DMS114 treated with DMSO at 0.1 percent for 48 hours (cell line): ENCODE data around the gene DCHS2.

Source experiments
- DNase-seq: peaks from one replicate; lab custom pipeline; 2025; ENCODE audit not compliant: unreplicated experiment; lab: John Stamatoyannopoulos, UW

The DCHS2 gene

DNA sequence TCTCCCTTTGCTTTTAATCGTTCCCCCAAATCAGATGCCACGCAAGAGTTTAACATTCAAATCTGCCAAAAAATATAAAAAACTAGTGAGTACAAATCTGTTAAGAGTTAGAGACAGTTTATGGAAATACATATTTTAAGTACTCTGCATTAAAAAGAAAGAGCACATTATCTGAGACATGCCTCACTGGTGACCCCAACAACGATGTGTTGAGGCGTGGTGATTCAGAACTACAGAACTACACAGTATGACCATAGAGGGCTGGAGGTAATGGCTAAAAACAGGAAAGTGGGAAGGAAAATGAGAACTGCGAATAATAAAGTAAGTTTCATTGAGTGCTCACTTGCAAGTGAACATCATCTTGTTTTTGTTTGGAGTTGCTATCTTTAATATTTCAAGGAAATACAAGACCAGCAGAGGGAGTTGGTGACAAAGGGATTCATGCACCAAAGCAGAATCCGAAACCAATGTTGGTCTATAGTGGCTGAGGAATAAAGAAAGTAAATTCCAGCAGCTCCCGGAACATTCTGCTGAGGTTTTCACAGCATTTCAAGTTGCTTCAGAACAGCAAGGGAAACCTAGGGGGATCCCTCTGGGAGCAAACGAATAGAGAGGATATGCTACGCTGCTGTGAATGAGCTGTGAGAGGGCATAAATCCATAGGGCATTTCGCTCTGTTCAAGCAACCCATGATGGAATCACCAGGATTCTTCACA is 92.2 kb downstream of the DCHS2 start:
- DNase-seq: peak; percentile 62

DNA sequence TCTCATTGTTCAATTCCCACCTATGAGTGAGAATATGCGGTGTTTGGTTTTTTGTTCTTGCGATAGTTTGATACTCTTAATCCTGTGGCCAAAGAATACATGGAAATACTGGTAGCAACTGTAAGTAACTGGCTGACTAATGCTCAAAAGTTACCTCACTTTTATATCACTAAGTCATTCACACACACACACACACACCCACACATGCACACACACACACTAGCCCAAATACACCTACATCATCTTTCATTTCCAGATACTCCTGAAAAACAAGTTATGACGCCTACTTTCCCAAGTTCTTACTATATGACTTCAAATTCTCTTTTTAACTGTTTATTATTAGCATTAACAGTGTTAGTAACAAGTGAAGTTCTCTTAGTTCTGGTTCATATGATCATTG is 101.3 kb downstream of the DCHS2 start:
- no peak for DNase-seq

DNA sequence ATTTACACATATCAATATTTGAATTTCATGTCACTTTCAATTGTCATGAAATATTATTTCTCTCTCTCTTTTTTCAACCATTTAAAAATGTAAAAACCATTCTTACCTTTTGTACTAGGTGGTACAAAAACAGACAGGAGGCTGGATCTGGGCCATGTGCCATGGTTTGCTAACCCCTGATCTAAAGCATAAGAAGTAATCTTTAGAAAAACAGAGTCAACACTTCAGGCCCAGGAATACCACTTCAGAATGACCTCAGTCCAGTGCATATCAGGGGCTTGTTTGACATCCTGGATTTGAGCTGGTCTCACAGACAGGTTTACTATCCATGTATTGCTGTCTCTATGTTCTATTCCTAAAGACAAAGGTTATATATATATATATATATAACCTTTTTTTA is 102.5 kb downstream of the DCHS2 start:
- no peak for DNase-seq

DNA sequence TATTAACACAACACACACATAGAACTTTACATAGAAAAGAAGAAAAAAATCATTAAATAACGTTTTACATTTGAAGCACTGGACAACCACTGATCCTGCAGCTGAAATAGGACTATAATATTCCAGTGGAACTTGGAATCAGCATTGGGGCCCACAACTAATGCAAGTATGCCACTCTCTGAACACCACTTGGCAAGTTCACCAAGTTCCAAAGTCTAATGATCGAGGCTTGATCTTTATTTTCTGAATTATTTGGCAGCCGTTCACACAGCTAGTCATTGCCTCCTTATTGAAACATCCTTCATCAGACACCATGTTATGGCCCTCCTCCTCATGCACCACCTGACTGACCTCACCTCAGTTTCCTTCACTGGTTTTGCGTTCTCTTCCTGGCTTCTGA is 107.6 kb downstream of the DCHS2 start:
- no peak for DNase-seq

DNA sequence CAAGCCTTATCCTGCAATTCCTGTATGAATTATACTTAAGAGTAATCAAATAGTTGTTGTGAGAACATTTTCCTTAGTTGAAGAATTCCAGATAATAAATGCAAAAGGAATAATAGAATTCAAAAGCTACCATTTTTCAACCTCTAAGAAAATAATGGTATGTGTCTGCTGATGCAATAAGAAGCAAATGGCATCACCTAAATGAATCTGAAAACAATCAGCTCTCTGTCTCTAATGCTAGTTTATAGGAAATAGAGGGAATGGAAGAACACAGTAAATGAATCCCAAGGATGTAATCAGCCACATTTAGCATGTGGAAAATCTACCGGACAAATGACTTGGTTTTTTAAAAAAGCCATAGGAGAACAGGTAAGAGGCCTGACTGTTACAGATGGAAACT is 115.1 kb downstream of the DCHS2 start:
- no peak for DNase-seq

DNA sequence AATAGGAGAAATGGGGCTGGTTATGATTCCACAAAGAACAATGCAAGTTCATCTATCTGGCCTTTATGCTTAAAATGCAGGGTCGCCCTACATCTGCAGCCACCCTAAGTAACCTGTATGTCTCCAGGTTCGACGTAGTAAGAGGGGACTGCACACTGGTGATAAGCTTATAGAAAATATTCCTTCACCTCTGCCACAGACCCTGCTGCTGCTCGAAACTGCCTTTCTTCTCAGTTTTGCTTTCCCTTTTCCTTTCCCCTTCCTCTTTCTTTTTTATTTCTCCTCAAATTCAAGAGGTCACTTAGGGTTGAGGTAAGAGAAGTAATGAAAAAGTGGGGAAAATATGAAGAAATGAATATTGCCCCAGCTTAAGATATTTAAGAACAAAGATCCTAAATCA is 123.5 kb downstream of the DCHS2 start:
- DNase-seq: no peak

DNA sequence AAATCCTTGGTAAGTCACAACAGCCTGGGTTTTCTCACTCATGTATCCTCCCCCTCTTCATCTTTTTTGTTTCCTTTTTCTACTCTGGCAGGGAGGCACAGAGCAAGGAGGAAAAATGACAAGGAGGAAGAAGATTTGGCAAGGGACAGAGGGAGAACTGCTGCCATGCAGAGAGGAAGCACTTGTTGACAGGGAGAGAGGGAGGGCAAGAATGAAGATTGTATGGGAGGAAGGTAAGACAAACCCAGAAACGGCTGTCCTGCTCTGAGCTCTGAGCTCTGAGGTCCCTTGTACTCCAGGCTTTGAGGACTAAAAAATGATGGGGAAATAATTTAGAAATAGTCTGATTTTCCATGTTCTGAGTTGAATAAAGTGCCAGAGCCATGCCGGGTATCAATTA is 123.9 kb downstream of the DCHS2 start:
- DNase-seq: no peak

DNA sequence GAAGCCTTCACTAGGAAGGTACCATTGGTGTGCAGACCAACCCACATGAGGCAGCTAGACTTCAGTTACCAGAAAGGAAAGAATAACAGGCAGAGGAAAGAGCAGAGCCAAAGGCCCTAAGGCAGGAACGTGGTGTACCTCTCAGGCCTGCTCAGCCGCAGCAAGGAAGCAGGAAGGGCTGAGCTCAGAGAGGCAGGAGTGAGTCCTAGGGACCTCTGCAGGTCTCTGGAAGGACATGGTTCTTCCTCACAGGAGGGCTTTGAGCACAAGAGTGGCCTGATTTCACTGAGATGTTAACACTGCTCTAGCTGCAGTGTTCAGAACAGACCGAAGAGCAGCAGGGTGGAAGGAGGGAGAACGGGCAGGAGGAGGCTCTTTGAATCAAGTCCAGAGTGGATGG is 124.6 kb downstream of the DCHS2 start:
- DNase-seq: no peak

DNA sequence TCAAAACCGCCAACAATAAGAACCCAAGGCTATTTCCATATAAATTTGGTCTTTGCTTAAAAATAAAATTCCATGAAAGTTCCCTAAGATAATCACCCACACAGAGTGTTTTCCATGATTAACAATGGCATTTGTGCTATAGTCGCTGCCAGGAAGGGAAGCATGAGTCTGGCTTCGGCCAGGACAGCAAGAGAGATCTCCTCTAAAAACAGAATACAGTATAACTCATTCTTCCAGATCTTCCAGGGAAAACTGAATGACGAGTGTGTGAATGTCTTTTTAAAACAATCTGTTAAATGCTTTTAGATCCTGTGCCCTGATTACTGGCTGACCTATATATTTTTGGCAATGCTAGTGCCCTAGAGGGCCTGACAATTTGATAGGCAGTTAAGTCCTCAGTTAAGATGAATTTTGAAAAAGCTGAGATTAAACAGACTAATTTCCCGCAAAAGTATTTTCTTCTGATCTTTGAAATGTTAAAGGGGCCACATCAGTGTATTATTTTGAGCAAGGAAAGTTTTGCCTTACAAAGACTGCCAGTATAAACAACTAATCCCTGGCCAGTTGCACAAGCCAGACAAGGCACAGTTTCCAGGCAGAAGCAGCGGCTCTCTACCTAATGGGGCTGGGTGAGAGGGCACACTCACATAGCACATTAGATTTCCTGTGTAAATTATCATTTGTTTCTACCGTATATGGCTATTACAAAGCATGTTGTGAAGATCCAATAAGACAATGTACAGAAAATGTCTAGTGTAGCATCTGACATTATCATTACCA is 127.3 kb downstream of the DCHS2 start:
- DNase-seq: no peak

DNA sequence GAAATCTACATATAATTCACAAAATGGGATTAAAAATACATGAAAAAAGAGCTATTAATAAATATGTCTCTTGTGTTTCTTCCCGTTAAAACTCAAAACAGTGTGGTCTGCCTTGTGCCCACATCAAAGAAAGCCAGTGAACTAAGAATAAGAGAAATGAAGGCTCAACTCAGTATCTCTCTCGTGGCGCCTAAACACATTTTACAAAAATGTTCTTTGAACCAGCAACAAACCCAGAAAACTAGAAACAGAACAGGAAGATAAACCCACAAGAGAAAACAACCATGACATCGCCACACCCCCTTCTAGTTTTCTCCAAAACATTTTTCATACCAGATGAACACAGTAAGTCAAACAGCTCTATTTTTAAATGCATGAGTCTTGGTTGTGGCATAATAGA is 130.1 kb downstream of the DCHS2 start:
- no peak for DNase-seq

DNA sequence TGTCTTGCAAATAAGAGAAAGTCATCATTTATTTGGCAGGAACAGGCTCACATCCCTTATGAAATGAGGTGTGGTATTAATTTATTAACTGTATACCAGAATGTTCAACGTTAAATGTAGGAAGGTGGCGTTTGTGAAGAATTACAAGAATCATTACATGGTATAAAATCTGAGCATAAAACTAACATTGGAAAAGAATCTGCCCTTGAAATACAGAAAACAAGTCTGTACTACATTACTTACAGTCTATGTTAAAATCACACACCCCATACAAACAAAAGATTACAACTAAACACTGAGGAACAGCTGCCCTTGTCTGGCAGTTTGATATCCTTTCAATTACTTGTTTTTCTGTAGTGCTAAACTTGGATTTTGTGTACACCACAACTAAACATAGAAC is 131.1 kb downstream of the DCHS2 start:
- DNase-seq: no peak

DNA sequence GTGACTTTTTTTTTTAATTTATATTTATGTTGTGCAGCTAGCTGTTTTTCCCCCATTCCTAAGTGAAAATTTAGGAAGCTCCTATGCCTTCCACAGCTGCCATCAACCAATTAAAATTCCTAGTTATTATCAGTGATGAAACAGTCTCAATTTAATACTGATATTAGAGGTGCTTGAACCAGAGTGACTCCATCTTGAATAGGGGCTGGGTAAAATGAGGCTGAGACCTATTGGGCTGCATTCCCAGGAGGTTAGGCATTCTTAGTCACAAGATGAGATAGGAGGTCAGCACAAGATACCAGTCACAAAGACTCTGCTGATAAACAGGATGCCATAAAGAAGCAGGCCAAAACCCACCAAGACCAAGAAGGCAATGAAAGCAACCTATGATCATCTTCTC is 136.7 kb downstream of the DCHS2 start:
- DNase-seq: no peak

DNA sequence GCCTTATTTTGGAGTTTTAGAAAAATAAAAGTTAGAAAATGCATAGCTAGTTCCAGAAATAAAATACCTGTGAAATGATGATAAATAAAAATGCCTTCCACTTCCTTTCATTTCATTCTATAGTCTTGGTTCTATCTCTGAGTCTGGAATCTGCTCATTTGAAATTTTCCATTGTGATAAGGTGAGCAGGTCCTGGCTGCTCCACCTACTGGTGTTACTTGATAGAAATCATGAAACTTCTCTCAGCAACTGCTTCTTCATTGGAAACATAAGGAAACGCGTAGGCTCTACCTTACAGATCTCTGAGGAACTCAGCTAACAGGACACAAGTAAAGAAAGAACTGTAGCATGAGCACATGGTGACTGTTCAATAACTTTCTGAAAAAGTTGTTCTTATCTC is 141.8 kb downstream of the DCHS2 start:
- no peak for DNase-seq

DNA sequence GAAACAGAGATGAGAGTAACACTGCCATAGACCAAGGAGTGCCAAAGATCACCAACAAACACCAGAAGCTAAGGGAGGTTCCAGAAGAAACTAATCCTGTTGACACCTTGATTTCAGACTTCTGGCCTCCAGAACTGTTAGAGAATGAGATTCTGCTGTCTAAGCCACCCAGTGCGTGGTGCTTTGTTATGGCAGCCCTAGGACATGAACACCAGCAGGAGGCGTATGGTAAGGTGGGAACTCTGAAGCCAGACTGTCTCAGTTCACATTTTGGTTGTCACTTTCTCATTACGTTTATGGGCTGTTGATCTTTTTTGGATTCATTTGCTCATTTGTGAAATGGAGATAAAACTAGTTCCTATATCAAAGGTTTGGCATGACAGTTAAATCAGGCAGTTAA is 142.9 kb downstream of the DCHS2 start:
- DNase-seq: no peak

DNA sequence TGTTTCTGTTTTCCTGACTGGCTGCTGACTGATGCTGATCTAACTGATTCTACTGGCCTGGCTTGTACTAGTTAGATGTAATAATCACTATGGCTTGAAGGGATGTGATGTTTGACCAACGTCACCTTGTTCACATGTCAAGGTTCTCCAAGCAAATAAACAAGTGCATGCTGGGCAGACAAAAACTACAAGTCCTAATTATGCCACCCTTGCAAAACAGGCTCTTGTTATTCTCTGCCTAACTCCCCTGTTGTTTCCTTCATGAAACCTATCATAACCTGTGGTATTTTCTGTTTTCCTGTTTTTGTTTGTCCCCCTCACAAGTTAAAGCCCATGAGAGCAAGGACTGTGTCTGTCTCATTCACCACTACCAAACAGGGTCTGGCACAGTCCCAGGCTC is 146.2 kb downstream of the DCHS2 start:
- no peak for DNase-seq

DNA sequence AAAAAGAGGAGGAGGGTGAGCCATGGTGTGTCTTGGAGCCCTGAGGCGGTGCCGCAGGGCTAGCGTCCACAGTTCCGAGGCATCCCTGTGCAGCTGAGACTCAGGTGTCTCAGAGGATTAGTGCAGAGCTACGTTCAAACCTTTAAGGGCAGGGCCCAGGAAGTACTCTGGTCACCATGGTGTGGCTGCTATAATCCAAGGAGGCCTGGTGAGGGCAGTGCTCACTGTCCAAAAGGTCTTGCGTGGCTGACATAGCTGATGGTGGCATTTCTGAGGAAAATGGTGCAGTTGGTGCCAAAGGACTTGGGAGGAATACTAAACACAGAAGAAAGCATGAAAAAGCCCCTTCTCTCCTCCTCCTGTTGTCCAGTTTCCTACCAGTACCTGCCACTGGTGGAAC is 146.9 kb downstream of the DCHS2 start:
- no peak for DNase-seq

DNA sequence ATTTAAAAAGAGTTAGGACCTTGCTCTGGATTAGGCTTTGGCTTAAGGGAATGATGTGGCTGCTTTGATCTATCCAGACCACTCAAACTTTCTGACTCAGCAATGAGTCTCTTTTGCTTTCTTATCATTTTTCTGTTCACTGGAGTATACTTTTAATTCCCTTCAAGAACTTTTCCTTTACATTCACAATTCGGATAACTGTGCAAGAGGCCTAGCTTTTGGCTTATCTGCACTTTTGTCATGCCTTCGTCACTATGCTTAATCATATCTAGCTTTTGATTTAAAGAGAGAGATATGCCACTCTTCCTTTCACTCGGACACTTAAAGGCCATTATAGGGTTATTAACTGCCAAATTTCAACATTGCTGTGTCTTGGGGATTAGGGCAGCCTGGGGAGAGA is 147.9 kb downstream of the DCHS2 start:
- no peak for DNase-seq

DNA sequence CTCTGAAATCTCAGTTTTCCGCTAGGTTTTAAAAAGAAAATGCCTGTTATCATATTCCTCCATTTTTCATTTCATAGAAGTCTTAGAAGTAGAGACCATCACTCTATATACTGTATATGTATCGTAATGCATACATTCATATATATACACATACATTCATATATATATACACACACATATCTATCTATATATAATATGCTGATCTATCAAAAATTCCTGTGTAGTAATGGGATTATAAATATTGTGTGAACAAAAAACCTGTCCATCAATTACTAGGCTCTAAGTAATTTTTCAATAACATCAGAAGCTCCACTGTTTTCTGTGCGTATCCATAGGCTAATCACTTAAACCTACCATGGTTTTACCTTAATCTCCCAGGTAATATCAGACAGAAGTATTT is 150.2 kb downstream of the DCHS2 start:
- no peak for DNase-seq

DNA sequence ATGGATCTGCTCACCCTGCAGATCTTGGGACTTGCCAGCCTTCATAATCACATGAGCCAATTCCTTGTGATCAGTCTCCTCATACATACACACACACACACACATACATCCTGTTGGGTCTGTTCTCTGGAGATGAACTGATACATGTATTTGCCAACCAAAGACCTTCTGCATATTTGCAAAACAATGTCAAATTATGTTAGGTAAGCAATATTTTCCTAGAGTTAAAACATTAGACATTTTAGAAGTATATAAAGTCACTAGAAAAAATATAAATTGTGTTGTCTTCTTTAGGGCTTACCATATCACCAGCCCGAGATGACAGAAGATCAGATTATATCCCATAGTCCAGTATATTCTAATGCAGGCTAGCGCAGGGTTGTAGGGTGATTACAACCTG is 156.0 kb downstream of the DCHS2 start:
- no peak for DNase-seq

DNA sequence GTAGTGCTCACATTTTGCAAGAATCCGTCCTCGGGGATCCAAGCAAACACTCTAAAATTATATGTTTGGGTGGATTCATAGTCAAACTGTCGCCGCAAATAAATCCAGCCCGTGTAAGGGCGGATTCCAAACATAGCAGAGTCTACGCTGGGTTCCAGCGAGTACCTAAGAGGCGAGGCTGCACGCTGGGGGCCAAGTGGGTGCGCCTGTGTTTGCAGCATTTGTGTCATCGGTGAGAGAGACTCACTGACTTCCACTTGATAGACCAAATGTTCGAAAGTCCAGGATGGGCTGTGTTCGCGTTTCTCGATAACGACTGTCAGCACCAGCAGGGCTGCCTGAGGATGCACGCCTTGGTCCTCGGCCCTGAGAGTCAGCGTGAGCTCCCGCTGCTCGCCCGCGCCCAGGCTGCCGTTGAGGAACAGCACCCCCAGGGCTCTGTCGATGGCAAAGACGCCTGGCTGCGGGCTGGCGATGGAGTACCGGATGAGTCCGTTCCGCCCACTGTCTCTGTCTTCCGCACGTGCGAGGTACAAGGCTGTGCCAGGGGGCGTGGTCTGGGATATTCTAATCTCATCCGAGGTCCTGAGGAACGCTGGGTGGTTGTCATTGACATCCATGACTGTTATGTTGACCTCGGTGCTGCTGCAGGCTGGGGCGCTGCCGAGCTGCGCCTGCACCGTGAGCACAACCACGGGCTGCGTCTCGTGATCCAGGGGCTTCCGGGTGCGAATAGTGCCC is 158.7 kb downstream of the DCHS2 start:
- DNase-seq: no peak

DNA sequence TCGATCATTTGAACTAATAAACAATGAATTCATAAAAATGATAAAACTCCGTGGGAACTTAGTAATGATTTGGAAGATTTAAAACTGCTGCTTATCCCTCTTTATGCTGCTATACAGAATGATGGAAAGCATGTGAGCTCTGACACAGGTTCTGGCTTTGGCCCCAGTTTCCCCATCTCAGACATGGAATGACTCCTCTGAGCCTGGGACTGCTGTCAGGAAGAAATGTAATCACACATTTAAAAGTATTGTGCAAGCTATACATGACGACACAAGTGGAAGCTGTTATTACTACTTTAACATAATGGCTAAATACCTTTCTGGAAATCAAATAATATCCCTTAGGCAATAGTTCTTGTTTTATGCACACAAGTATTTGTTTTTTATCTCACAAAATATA is 161.7 kb downstream of the DCHS2 start:
- no peak for DNase-seq

DNA sequence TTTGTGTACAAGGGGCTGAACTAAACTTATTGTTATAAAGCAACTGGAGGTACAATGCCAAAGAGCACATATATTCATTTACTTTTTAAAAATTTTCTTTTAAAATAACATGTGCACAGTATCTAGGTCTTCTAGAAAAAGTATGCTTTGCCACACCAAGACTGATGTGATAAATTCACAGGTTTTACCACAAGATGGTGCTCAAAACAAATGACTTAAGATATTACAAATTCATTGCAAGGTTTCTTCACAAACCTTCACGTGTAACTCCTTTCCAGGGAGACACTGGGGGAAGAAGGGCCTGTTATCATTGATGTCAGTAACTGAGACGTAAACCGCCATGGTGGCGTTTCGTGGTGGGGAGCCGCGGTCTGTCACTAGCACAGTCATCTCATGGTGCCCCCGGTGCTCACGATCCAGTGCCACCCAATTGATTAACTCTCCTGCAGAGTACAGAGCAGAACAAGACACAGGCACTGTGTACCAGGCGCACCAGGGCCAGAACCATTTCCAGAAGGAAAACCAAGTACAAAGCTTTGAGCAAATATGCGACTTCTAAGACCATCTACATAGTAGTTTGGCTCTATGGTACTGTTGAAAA is 162.2 kb downstream of the DCHS2 start:
- DNase-seq: peak; percentile 9
